Prostate gland (tissue), 2 donors: Measurements from ENCODE around the gene HCK.

Experiments
- POLR2AphosphoS5 ChIP-seq: sonication (generic); formaldehyde crosslinking; IDR thresholded peaks from one replicate; pipeline ENCODE4 v1.6.1; 2017; ENCODE audit warnings: antibody characterized with exemption
- TF ChIP-seq, protein P1 (sequence below), 4 experiments: fragments of 200-600 bp in 2 of 4; fragments of 450-650 bp in 2 of 4; sonication (generic) in 2 of 4; IDR thresholded peaks; 1 replicate in 3 of 4; 2 replicates in 1 of 4; pipeline ENCODE4 v1.5.1; 2016 to 2019; ENCODE audit warnings: antibody characterized with exemption in 4 of 4, mild to moderate bottlenecking in 2 of 4, moderate library complexity in 2 of 4

DNA sequence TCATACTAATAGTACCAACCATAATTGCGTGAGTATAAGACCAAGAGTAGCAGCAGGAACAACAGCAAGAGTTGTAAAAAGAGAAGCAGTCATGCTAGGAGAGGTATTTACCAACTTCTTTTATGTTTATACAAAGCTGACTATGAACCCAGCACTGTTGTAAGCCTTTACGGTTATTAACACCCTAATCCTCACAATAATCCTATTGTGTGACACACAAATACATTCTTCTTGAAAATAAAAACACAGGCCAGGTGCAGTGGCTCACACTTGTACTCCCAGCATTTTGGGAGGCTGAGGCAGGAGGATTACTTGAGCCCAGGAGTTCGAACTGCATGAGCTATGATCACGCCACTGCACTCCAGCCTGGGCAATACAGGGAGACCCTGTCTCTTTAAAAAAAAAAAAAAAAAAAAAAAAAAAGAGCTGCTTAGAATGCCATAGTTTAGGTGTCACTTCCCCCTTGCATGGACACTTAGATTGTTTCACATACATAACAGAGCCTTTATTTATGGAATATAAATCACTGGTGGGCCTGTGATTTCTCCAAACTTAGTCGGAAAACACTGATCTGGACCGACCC is 20.2 kb downstream of the HCK start:
- TF ChIP-seq, protein P1, sequence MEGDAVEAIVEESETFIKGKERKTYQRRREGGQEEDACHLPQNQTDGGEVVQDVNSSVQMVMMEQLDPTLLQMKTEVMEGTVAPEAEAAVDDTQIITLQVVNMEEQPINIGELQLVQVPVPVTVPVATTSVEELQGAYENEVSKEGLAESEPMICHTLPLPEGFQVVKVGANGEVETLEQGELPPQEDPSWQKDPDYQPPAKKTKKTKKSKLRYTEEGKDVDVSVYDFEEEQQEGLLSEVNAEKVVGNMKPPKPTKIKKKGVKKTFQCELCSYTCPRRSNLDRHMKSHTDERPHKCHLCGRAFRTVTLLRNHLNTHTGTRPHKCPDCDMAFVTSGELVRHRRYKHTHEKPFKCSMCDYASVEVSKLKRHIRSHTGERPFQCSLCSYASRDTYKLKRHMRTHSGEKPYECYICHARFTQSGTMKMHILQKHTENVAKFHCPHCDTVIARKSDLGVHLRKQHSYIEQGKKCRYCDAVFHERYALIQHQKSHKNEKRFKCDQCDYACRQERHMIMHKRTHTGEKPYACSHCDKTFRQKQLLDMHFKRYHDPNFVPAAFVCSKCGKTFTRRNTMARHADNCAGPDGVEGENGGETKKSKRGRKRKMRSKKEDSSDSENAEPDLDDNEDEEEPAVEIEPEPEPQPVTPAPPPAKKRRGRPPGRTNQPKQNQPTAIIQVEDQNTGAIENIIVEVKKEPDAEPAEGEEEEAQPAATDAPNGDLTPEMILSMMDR (IDR thresholded peaks at IDR 0.05): no peak
- no peak for TF ChIP-seq POLR2AphosphoS5
